HuH-7.5 (cell line): Measurements from ENCODE around the gene LPIN1.
A peak's percentile ranks its signal among the peaks of the same experiment; 100 is the strongest.
"Not testable (repeated sequence)": the region's sequence is repeated elsewhere in the genome, so short reads cannot be mapped to it uniquely, and the experiment has no call there.

ENCODE experiments used
- DNase-seq: peaks from one replicate; pipeline ENCODE4 v3.0.0; 2011; ENCODE audit warnings: low spot score

LPIN1 gene

DNA sequence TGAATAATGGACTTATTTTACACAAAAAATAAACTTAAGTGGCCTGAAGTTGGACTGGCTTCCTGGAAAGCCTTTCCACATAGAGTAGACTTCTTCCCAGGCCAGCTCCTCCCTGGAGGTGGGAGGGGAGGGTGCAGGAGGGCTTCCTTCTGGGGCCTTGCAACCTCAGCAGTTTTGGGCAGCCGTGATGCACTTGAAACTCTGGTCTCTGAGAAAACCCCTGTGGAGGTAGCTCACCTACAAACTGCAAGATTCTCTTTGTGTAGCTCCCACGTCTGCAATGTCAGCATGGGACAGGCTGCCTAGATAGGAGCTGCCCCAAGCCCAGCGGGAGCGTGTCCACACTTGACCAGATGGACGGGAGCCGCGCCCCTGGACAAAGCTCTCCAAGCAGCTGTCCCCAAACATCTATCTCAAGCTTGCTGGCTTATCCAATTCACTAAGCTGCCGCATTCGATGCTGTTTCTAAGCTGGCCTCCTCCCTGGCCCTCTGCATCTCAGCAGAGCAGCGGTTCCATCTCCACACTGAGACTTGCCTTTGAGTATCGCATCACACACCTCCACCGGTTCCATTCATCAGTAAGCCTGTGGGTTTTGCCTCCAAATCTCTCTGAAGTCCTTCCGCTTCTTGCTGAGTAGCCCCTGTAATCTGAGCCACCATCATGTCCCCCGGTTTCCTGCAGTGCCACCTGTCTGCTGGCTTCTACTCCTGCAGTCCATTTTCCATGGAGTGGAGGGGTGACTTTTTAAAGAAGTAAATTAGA, 1.6 kb upstream of the LPIN1 start:
- no peak for DNase-seq

DNA sequence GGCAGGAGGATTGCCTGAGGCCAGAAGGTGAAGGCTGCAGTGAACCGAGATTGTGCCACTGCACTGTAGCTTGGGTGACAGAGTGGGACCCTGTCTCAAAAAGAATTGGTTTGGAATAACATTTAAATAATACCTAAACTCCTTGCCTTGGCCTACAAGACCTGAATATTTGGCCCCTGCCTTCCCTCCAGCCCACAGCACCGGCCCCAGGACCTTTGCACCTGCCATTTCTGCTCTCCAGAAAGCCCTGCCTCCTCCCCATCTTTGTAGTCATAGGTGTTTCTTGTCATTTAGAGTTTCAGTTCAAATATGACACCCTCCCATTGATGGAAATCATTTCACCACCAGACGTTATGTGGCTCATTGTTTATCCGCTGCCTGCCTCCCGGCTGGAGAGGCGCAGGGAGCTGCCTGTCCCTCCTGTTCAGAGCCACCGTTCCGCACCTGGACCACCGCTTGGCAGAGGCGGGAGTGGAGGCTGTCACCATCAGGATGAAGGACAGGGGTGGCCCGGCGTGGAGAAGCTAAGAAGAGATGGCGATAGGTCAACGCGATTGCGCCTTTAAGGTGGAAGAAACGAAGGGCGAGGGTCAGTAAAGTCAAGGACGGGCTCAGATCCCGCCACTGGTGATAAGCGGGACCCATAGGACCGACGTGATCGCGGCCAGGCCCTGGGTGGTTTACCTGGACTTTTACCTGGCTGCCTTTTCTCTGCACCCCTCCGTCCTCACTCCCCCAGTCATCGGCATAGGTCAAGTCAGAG, 638 bp upstream of the LPIN1 start:
- DNase-seq, result no peak

DNA sequence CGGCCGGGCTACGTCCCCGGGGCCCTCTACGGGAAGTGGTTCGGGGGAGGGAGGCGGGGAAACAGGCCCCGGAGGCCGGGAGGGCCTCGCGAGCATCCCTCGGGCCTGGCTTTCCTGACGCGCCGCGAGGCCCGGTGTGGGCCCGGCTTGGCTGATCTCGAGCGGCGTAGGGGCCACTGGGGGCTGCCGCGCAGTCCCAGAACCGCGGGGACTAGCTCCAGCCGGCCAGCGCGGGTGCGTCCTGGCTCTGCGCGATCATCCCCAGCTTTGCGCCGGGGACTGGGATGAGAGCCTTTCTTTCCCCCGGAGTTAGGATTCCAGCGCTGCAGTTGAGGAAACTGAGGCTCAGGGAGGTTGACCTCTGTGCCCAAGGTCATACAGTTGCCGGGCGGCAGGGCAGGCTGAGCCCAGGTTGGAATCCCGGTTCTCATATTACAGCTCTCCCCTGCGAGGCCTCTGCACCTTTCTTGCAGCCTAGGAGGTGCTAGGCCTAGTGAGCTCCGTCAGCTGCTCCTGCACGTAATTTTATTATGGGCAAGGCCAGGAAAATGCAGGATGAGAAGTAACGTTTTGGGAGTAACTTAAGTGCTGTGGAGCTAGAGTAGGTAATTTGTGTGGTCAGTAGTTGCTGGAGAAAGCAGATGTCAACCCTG, 501 bp downstream of the LPIN1 start:
- DNase-seq, result peak; percentile 62

DNA sequence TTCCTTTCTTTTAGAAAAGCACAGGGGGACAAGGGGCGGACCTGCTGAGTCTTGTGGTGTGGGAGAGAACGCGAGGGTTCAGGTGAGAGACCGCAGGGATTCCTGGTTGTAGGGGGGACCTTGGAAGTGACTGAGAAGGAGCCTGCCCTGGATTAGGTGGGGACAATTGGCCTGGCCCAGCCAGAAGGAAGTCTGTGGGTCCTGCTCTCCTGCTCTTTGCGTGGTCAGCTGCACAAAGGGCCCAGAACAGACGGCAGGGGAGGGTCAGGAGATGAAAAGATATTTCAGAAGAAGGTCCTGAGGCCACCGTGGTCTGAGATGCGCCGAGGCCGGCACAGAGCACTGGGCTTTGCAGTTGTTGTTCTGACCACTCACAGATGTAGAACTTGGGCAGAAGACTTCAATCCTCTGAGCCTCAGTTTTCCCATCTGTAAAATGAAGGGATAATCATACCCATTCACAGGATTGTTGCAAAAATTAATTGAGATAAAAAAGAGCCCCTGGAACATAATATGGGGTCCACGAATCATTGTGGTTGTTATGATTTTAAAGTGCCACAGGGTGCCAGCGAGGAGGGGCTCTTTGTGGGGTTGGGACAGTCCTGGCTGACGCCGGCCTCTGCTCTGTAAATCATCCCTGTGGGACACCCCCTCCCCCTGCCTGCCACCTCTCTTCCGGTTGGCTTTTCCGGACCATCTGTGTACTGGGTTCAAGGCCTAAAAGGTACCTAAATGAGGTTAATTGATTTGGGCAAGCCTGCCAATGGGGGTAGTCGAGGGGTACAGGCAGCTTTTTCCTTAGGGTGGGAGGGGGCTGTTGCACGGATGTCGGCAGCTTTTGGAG, 1.8 kb downstream of the LPIN1 start:
- DNase-seq, result no peak

DNA sequence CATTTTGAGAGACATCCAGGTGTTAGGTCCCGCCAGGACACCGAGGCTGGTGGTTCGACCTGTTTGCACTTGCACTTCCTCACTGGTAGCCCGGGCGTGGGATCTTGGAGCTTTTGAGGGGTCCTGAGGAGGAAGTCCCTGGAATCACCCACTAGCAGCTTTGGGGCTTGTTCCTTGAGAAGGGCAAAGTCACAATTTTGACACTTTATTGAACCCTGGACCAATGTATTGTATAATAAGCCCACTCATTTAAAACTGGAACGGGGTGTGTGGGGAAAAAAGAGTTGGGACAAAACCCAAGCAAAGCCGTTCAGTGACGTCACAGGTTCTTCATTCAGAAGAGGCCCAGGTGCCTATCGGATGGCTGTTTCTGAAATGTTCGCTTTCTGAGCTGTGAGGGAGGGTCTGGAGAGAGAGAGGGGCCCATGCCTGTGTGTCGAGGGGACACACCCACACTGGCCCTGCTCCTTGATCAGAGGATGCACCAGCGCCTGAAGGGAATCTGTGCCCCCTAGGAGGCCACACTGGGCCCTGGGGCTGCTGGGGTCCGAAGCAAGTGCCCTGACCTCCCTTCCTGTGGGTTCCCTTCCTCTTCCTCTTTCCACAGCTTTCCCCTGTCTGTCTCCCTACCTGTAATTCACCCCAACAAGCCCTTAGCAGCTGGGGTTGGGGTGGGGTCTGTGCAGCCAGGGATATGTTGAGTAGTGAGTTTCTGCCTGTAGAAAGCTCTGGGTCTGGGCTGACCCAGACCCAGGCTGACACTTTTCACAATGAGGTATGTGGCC, 2.6 kb downstream of the LPIN1 start:
- no peak for DNase-seq

DNA sequence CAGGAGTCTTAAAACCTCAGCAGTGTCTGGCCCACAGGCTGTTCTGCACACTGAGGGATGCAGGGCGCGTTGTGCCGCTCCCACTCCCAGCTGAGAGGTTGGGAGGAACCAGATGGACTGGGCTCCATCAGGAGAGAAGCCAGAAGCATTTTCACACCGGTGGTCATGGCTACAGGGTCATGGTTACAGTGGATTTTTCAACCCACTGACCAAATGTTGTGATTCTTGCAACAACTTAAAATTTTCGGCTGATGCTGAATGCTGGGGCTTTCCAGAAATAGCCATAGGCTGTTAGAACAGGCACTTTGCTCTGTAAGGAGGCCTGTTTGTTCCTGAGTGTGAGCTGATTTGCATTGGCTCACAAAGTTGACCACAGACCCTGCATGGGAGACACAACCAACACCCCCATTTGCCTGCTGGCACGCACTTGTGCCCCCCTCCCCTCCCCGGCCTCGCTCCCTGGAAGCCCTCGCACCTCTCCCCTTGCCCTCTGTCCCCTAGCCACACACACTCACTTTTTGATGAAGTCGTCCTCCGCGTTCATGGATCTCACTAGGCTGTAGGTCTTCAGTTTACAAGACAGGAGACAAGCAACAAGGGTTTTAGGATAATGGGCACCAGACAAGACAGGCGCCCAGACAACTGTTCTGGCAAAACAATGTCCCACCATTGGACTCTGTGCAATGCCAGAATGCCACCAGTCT, 3.4 kb downstream of the LPIN1 start:
- no peak for DNase-seq

GRCh38 chr2:11750422-11750821, 4.0 kb downstream of the LPIN1 start:
- DNase-seq, result no peak

GRCh38 chr2:11750917-11751316, 4.5 kb downstream of the LPIN1 start:
- DNase-seq, result no peak

GRCh38 chr2:11752906-11753305, 6.5 kb downstream of the LPIN1 start:
- no peak for DNase-seq

GRCh38 chr2:11753452-11753885, 7.0 kb downstream of the LPIN1 start:
- DNase-seq, result no peak

DNA sequence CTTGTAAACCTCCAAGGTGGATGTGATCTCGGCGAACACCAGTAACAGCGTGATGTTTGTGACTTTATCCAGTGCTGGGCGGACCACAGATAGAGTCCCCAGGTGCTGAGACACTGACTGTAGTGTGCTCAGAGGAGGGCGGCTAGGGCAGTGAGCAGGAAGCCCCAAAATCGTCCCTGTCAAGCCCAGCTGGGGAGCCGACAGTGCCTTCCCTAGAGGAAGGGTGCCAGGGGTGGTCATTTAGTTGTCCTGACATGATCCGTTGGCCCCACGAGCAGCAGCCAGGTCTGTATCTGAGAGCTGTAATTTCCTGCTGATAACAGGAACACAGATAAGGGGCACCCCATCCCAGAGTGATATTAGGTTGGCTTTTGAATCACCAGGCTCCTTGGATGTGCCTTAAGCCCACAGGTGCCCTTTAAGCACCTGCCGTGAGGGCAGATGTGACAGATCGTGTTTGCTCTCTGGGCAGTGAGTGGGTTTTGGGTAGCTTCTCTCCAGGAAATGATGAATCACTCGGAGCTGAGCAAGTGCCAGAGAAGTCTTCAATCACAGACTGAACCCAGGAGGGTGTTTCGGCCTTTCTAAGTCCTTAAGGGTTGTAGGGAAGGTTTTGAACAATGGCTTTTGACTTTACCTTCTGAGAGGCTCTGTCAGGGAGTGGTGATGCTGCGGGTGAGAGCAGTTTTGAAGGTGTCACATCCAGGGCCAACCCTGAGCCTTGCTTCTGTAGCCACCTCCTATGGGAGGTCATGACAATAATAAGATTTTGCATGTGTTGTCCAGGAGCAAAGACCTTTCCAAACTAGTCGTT, 7.7 kb downstream of the LPIN1 start:
- DNase-seq, result no peak

DNA sequence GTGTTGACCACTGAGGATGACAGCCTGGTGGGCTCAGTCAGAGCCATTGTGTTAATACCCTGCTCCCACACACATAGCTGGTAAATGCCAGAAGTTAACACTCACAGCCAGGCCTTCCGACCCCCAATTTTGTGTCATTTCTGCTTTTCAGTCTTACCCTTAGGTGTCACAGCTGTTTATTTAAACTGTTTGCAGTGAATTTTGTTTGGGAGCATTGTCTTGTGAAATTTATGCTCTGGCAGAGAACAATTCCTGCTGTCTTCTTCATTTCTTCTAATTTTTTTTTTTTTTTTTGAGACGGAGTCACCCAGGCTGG, 8.2 kb downstream of the LPIN1 start:
- no peak for DNase-seq

GRCh38 chr2:11757101-11757500, 10.7 kb downstream of the LPIN1 start:
- no peak for DNase-seq

GRCh38 chr2:11758187-11758586, 11.8 kb downstream of the LPIN1 start:
- no peak for DNase-seq

- DNase-seq, result no peak
These were observed 12.2 kb downstream of the LPIN1 start for GRCh38 chr2:11758647-11759046.

DNA sequence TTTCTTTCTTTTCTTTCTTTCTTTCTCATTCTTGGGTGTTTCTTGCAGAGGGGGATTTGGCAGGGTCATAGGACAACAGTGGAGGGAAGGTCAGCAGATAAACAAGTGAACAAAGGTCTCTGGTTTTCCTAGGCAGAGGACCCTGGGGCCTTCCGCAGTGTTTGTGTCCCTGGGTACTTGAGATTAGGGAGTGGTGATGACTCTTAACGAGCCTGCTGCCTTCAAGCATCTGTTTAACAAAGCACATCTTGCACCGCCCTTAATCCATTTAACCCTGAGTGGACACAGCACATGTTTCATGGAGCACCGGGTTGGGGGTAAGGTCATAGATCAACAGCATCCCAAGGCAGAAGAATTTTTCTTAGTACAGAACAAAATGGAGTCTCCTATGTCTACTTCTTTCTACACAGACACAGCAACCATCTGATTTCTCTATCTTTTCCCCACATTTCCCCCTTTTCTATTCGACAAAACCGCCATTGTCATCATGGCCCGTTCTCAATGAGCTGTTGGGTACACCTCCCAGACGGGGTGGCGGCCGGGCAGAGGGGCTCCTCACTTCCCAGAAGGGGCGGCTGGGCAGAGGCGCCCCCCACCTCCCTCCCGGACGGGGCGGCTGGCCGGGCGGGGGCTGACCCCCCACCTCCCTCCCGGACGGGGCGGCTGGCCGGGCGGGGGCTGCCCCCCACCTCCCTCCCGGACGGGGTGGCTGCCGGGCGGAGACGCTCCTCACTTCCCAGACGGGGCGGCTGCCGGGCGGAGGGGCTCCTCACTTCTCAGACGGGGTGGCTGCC, 12.9 kb downstream of the LPIN1 start:
- not testable (repeated sequence) for DNase-seq

GRCh38 chr2:11761259-11761658, 14.8 kb downstream of the LPIN1 start:
- no peak for DNase-seq

- DNase-seq, result no peak
These were observed 15.6 kb downstream of the LPIN1 start for GRCh38 chr2:11762031-11762430.

- no peak for DNase-seq
These were observed 16.5 kb downstream of the LPIN1 start for GRCh38 chr2:11762799-11763461.
